Astrocyte (in vitro differentiated cells and primary cell): ENCODE data around the gene ZMYM1.

Experiments
- CTCF ChIP-seq: IDR thresholded peaks from 2 replicates; pipeline ENCODE4 v1.5.1; 2011; ENCODE audit warnings: low read depth, mild to moderate bottlenecking, inconsistent platforms, low read length, moderate library complexity; ENCODE audit not compliant: insufficient read depth
- EZH2 ChIP-seq: IDR thresholded peaks from 2 replicates; pipeline ENCODE4 v1.6.1; 2012; ENCODE audit warnings: mild to moderate bottlenecking, low read length, inconsistent platforms; ENCODE audit not compliant: insufficient read depth

GRCh38 chr1:35032384-35032739 is 46.8 kb upstream of the ZMYM1 start:
- TF ChIP-seq CTCF (no peak), EZH2 (no peak)
